Measurements from ENCODE around the gene ALDH16A1.

- no peak for TF ChIP-seq POLR2A (IDR thresholded peaks at IDR 0.05; ENCODE audit: low read depth, low read length)
- TF ChIP-seq CTCF (IDR thresholded peaks at IDR 0.05 in 2 of 3, conservative IDR thresholded peaks at IDR 0.05 in 1 of 3; ENCODE audit: control insufficient read depth in 2 of 3, extremely low read depth in 1 of 3, insufficient read depth in 1 of 3, low read depth in 3 of 3, low read length in 3 of 3): no peak
- no peak for TF ChIP-seq ATF7 (IDR thresholded peaks at IDR 0.05; ENCODE audit: low read depth)
- no peak for TF ChIP-seq RCOR1 (conservative IDR thresholded peaks at IDR 0.05; ENCODE audit: low read depth, low read length)
- no peak for TF ChIP-seq ELK1 (IDR thresholded peaks at IDR 0.05; ENCODE audit: low read depth, low read length)
- TF ChIP-seq HSF1 (IDR thresholded peaks at IDR 0.05; ENCODE audit: low read depth, low read length): no peak
- no peak for TF ChIP-seq HCFC1 (IDR thresholded peaks at IDR 0.05; ENCODE audit: low read length)
- TF ChIP-seq NFIC (IDR thresholded peaks at IDR 0.05; ENCODE audit: low read depth, low read length): no peak
Measured at GRCh38 chr19:49438261-49438660, 14.8 kb upstream of the ALDH16A1 start.

Measured in GM12878 (cell line).